Measurements from ENCODE around the gene TBC1D26.
"Not testable (repeated sequence)": the region's sequence is repeated elsewhere in the genome, so short reads cannot be mapped to it uniquely, and the experiment has no call there.

The TBC1D26 gene

DNA sequence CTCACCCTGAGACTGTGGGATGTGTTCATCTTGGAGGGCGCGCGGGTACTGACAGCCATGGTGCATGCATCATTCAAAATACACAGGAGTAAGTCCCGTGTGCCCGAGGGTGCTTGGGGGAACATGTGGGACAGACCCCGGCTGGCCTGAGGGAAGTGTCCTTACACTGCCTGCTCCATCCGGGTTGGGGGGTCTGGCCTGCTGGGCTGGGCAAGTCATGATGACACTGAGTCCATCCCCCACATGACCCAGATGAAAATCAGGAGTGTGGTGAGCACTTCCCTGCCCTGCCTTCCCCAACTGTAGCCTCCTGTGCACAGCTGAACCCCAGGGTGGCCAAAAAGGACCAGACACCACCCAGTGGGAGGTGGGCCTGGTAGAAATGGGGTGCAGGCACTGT is 10.8 kb downstream of the TBC1D26 start:
- in situ Hi-C loops (cut with MboI; ENCODE audit: low sequenced_read_pairs): no loop called here

DNA sequence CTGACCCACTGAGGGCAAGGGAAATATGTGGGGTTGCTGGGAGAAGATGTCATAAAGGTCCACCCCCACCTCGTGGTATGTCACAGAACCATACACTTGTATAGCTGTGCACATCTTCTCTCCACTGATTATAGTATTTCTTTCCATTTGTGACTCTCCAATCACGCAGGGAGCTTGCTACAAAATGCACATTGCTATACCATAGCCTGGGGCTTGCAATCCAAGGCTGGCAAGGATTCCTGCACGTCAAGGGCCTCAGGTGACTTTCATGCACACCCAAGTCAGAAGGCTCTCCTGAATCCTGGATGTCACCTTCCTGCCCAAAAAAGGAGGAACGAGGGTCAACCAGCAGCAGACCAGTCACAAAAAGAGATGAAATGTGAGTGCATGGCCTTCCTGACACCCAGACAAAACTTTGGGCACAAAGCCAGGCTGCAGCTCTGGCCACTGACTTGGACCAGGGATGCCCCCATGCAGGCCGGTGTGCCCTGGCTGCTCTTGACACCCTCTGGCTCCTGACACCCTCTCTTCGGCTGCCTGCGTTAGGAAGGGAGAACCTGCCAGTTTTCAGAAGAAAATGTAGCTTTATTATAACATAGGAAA is 12.1 kb downstream of the TBC1D26 start:
- in situ Hi-C loops (cut with MboI; ENCODE audit: low sequenced_read_pairs): no loop called here

DNA sequence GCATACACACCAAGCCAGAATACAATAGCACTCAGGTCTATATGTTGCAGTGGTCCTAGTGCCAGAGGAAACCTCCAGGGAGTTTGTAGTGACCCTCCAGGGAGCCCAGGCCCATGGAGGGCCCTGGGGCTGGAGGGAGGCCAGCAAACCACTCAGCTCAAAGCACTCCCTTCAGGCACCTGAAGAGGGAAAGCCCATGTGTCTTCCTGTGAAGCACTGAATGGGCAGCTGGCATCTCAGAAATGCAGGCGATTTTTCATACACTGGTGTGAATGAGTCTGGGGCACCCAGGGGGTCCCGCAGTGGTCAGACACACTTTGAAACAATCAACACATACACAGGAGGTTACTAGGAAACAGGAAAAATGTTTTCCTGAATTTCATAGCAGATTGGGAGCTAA is 12.8 kb downstream of the TBC1D26 start:
- in situ Hi-C loops (cut with MboI; ENCODE audit: low sequenced_read_pairs): no loop called here

DNA sequence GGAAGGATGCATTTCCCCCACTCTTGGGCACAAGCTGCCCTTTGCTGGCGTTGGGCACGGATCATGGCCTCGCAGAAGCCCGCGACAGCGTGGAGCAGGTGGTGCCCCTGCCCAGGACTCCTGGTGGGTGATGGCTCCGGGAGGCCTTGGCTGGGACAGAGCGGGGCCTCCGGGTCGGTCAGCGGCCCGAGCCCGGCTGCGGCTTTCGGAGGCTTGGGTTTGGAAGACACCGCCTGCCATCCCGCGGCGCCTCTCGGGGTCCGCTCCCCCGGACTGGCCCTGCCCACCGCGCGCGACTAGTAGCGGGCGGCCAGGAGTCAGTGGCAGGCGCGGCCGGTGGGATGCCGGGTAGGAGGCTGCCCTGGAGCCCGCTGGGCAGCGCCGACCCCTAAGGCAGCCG is 17.3 kb downstream of the TBC1D26 start:
- in situ Hi-C loops (cut with MboI; ENCODE audit: low sequenced_read_pairs): not testable (repeated sequence)

DNA sequence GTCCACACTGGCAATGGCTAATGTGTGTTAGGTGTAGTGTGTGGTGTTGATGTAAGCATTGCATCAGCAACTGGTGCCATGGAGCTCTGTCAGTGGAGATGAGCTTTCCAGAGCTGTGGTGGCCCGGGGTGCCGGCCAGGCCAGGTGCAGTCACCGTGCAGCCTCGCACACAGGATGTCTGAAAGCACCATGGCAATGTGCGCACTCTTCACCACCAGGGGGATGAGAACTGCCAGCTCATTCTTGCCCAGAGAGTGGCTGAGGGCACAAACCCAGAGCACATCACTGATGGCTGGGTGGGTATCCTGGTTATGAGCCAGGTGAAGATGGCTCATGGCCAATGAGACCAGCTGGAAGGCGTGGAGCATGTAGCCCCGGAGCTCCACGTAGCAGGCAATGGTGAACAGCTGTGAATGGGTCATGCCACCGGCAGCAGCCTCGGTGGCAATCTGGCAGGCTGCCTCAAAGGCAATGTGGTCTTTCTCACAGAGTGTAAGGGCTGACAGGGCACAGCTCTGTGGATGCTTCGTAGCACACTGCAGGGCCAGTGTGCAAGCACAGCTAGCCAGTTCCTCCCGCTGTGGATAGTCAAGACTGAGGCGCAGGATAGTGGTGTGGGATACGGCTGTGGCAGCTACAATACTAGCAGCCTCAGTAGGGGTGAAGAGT is 36.9 kb downstream of the TBC1D26 start:
- in situ Hi-C loops (cut with MboI; ENCODE audit: low sequenced_read_pairs): not testable (repeated sequence)

DNA sequence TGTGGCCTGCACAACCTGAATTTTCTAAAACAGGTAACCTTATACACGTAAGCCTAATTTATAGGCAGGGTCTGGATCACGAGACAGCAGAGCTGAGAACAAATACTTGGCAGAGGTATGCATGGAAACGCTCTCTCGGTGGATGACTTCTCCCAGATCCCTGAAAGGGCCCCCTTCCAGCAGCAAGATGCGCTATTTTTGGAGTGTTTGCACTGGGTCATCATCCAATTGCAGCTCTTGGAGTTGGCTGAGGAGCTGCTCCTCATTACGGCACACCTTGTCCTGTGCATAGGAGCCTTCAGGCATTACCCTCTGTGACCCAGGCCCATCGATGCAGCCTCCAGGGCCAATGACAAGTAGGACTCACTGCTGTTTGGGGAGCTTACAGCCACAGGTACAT is 38.6 kb downstream of the TBC1D26 start:
- in situ Hi-C loops (cut with MboI; ENCODE audit: low sequenced_read_pairs): not testable (repeated sequence)

DNA sequence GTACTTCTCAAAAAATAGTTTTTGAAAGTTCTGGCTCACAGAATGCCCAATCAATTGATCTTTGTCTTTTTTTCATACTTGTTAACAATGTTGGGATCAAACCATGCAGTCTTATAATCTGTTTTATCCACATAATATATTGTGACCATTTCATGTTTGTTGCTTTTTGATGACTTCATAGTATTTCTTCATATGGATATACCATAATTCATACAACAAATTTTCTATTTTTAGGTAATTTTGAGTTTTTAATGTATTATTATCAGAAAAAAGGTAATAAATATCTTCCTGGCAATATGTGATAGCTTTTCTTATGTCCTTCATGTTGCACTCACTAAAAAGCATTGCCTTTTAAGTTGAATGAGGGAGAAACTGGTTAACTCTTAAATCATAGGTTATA is 44.8 kb downstream of the TBC1D26 start:
- in situ Hi-C loops (cut with MboI; ENCODE audit: low sequenced_read_pairs): no loop called here

DNA sequence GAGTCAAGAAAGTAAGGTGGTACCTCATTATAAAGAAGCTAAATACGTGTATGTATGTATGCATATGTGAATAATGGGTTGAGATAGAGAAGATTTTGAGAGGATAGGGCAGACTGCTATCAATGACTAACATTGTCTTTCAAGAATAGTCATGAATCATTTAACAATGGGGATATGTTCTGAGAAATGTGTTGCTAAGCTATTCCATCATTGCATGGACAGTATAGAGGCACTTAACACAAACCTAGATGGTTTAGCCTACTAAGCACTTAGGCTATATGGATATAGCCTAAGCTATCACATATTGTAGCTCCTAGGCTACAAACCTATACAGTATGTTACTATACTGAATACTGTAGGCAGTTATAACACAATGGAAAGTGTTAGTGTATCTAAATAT is 45.2 kb downstream of the TBC1D26 start:
- in situ Hi-C loops (cut with MboI; ENCODE audit: low sequenced_read_pairs): no loop called here

DNA sequence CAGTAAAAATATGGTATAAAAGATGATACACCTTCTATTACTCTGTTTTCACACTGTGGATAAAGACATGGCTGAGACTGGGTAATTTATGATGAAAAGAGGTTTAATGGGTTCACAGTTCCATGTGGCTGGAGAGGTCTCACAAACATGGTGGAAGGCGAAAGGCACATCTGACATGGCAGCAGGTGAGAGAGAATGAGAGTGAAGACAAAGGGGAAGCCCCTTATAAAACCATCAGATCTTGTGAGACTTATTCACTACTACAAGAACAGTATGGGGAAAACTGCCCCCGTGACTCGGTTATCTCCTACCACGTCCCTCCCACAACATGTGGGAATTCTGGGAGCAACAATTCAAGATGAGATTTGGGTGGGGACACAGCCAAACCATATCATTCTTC is 45.6 kb downstream of the TBC1D26 start:
- in situ Hi-C loops (cut with MboI; ENCODE audit: low sequenced_read_pairs): no loop called here

DNA sequence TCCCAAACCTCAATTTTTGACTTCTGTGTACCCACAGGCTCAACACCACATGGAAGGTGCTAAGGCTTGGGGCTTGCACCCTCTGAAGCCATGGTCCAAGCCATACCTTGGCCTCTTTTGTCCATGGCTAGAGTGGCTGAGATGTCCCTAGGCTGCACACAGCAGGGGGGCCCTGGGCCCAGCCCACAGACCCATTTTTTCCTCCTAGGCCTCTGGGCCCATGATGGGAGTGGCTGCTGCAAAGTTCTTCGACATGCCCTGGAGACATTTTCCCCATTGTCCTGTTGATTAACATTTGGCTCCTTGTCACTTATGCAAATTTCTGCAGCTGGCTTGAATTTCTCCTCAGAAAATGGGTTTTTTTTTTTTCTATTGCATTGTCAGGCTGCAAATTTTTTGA is 47.0 kb downstream of the TBC1D26 start:
- in situ Hi-C loops (cut with MboI; ENCODE audit: low sequenced_read_pairs): no loop called here

DNA sequence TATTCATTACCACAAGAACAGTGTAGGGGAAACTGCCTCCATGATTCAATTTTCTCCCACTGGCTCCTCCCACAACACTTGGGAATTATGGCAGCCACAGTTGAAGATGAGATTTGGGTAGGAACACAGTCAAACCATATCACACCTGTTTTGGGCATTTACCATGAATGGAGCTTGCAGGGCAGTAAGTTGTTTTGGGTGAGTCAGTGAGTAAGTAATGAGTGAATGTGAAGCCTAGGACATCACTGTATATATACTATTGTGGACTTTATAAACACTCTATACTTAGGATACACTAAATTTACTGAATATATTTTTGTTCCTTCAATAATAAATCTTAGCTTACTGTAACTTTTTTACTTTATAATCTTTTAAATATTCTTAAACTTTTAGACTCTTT is 48.1 kb downstream of the TBC1D26 start:
- in situ Hi-C loops (cut with MboI; ENCODE audit: low sequenced_read_pairs): no loop called here

DNA sequence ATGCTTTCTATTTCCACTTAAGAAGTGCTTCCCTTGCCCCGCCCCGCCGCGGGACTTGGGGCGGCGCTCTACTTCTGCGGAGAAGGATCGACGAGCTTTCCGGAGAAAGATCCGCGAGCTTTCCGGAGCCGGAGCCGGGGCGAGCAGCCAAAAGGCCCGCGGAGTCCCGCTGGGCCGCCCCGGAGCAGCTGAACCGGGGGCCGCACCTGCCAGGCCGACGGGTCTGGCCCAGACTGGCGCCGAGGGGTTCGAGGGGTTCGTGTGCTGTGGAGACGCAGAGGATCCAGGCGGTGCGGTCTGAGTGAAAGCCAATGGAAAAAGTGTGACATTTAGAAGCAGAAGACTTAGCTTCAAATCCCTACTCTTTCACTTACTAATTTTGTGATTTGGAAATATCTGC is 50.8 kb downstream of the TBC1D26 start:
- in situ Hi-C loops (cut with MboI; ENCODE audit: low sequenced_read_pairs): no loop called here

DNA sequence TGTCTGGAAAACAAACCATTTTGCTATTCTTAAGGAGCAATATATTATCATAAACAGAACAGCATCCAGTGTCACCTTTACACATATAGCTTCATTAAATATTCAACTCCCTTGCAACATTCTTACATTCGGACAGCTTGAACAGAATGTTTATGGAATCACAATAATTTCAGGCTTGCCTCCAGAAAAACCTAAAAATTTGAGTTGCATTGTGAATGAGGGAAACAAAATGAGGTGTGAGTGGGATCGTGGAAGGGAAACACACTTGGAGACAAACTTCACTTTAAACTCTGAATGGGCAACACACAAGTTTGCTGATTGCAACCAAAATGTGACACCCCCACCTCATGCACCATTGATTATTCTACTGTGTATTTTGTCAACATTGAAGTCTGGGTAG is 51.4 kb downstream of the TBC1D26 start:
- in situ Hi-C loops (cut with MboI; ENCODE audit: low sequenced_read_pairs): no loop called here

DNA sequence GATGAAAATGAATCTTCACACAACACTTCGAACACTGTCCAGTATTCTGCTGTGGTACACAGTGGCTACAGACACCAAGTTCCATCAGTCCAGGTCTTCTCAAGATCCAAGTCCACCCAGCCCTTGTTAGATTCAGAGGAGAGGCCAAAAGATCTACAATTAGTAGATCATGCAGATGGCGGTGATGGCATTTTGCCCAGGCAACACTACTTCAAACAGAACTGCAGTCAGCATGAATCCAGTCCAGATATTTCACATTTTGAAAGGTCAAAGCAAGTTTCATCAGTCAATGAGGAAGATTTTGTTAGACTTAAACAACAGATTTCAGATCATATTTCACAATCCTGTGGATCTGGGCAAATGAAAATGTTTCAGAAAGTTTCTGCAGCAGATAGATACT is 52.3 kb downstream of the TBC1D26 start:
- in situ Hi-C loops (cut with MboI; ENCODE audit: low sequenced_read_pairs): not testable (repeated sequence)

DNA sequence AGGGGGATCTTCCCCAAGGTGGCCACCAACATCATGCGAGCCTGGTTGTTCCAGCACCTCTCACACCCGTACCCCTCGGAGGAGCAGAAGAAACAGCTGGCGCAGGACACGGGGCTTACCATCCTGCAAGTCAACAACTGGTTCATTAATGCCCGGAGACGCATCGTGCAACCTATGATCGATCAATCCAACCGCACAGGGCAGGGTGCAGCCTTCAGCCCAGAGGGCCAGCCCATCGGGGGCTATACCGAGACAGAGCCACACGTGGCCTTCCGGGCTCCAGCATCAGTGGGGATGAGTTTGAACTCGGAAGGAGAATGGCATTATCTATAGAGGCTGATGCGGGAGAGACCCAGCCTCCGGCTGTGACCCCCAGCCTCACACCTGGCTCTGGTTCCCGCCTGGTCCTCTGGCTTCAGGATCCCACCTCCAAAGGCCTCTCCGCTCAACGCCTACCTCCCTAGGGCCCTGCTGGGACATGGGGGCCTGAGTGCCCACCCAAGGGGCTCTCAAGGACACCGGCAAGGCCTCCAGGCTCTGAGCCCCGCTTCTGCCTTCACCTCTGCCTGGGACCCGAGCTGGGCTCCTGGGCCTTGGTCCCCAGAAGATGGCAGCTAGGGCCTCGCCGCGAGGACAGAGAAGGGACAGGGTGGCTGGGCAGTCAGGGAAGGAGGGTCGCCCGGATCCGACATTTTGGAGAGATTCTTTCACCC is 55.4 kb downstream of the TBC1D26 start:
- in situ Hi-C loops (cut with MboI; ENCODE audit: low sequenced_read_pairs): not testable (repeated sequence)

DNA sequence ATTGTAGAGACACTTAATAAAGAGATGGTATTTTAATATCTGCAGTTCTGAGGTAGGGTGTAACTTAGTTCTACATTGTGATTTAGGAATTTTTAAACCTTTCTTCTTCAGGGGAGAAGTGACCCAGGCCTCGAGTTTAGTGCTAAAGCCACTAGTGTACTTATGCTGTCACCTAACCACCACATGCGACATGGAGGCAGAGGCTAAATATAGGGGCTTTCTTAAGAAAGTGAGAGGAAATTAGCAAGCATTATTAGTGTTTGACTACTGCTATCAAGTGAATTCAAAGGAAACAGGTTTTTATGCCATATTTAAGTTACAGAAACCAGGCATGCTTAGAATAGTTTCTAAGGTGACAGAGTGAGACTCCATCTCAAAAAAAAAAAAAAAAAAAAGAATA is 56.3 kb downstream of the TBC1D26 start:
- in situ Hi-C loops (cut with MboI; ENCODE audit: low sequenced_read_pairs): not testable (repeated sequence)
